H9 (cell line): ENCODE measurements around the gene CRYGD. TPM values are rescaled to one million over a fixed set of nuclear protein-coding genes. Genes with fewer than 3 reads are reported as not detected.

Source experiments
- DNase-seq: peaks from one replicate; pipeline ENCODE4 v3.0.0-alpha.2; 2017
- H2AFZ ChIP-seq: one replicate; pipeline ENCODE4 v1.6.1; 2013; ENCODE audit warnings: mild to moderate bottlenecking, low read length, control low read depth, moderate library complexity
- H2AK5ac ChIP-seq: 2 replicates; pipeline ENCODE4 v1.6.1; 2013; ENCODE audit warnings: low read length, control low read depth, mixed read lengths; ENCODE audit not compliant: insufficient read length
- H2BK120ac ChIP-seq: one replicate; pipeline ENCODE4 v1.6.1; 2013; ENCODE audit warnings: low read depth, mild to moderate bottlenecking, low read length, control low read depth, inconsistent platforms; ENCODE audit not compliant: poor library complexity, severe bottlenecking
- H2BK12ac ChIP-seq: 2 replicates; pipeline ENCODE4 v1.6.1; 2013; ENCODE audit warnings: low read length, control low read depth, mixed read lengths, low read depth; ENCODE audit not compliant: insufficient read length
- H2BK15ac ChIP-seq: 2 replicates; pipeline ENCODE4 v1.6.1; 2013; ENCODE audit warnings: low read depth, low read length, control low read depth
- H2BK20ac ChIP-seq: one replicate; pipeline ENCODE4 v1.6.1; 2013; ENCODE audit warnings: low read depth, mild to moderate bottlenecking, low read length, control low read depth, inconsistent platforms; ENCODE audit not compliant: poor library complexity, severe bottlenecking
- H2BK5ac ChIP-seq: 2 replicates; pipeline ENCODE4 v1.6.1; 2013; ENCODE audit warnings: low read length, control low read depth, mixed read lengths; ENCODE audit not compliant: insufficient read length
- H3K14ac ChIP-seq: 2 replicates; pipeline ENCODE4 v1.6.1; 2013; ENCODE audit warnings: low read length, control low read depth; ENCODE audit not compliant: insufficient read depth
- H3K18ac ChIP-seq: 2 replicates; pipeline ENCODE4 v1.6.1; 2013; ENCODE audit warnings: low read depth, mild to moderate bottlenecking, mixed read lengths, low read length, control low read depth; ENCODE audit not compliant: insufficient read length
- H3K23ac ChIP-seq: 2 replicates; pipeline ENCODE4 v1.6.1; 2013; ENCODE audit warnings: low read length, control low read depth, mixed read lengths, low read depth; ENCODE audit not compliant: insufficient read length
- H3K23me2 ChIP-seq: 2 replicates; pipeline ENCODE4 v1.6.1; 2013; ENCODE audit warnings: low read depth, mild to moderate bottlenecking, mixed read lengths, low read length, control low read depth; ENCODE audit not compliant: insufficient read length, poor library complexity, severe bottlenecking
- H3K27ac ChIP-seq: 2 replicates; pipeline ENCODE4 v1.5.1; 2013; ENCODE audit warnings: low read length, control low read depth, mixed read lengths, low read depth; ENCODE audit not compliant: insufficient read length
- H3K27me3 ChIP-seq: 2 replicates; pipeline ENCODE4 v1.6.1; 2013; ENCODE audit warnings: low read length, control low read depth, inconsistent platforms; ENCODE audit not compliant: insufficient read depth
- H3K4ac ChIP-seq: 2 replicates; pipeline ENCODE4 v1.6.1; 2013; ENCODE audit warnings: low read depth, mild to moderate bottlenecking, control low read depth, inconsistent platforms, low read length, moderate library complexity
- H3K4me1 ChIP-seq: 2 replicates; pipeline ENCODE4 v1.6.1; 2013; ENCODE audit warnings: low read length, control low read depth, inconsistent platforms; ENCODE audit not compliant: insufficient read depth
- H3K4me2 ChIP-seq: 2 replicates; pipeline ENCODE4 v1.6.1; 2013; ENCODE audit warnings: low read length, control low read depth, mixed read lengths; ENCODE audit not compliant: insufficient read length, insufficient read depth
- H3K56ac ChIP-seq: 2 replicates; pipeline ENCODE4 v1.6.1; 2013; ENCODE audit warnings: low read depth, mild to moderate bottlenecking, mixed read lengths, low read length, control low read depth; ENCODE audit not compliant: insufficient read length
- H3K79me1 ChIP-seq: 2 replicates; pipeline ENCODE4 v1.6.1; 2013; ENCODE audit warnings: low read depth, mild to moderate bottlenecking, moderate library complexity, low read length, control low read depth, inconsistent platforms; ENCODE audit not compliant: insufficient read depth, poor library complexity, severe bottlenecking
- H3K79me2 ChIP-seq: 2 replicates; pipeline ENCODE4 v1.6.1; 2013; ENCODE audit warnings: low read length, control low read depth, inconsistent platforms; ENCODE audit not compliant: insufficient read depth
- H3K9ac ChIP-seq: 2 replicates; pipeline ENCODE4 v1.6.1; 2013; ENCODE audit warnings: low read length, control low read depth, mixed read lengths; ENCODE audit not compliant: insufficient read length; ENCODE audit errors: extremely low read depth
- H3K9me3 ChIP-seq: one replicate; pipeline ENCODE4 v1.6.1; 2013; ENCODE audit warnings: low read depth, low read length, inconsistent platforms; ENCODE audit not compliant: control insufficient read depth
- H3T11ph ChIP-seq: one replicate; pipeline ENCODE4 v1.6.1; 2013; ENCODE audit warnings: mild to moderate bottlenecking, low read length, control low read depth, inconsistent platforms
- H4K20me1 ChIP-seq: one replicate; pipeline ENCODE4 v1.6.1; 2013; ENCODE audit not compliant: control insufficient read depth, insufficient read length, insufficient read depth
- H4K5ac ChIP-seq: 2 replicates; pipeline ENCODE4 v1.6.1; 2013; ENCODE audit warnings: low read depth, mild to moderate bottlenecking, mixed read lengths, low read length, control low read depth; ENCODE audit not compliant: insufficient read length
- H4K8ac ChIP-seq: replicated peaks from 2 replicates; pipeline ENCODE4 v1.6.1; 2013; ENCODE audit warnings: low read length, control low read depth, mixed read lengths, low read depth; ENCODE audit not compliant: insufficient read length
- H4K91ac ChIP-seq: 2 replicates; pipeline ENCODE4 v1.6.1; 2013; ENCODE audit warnings: low read depth, mild to moderate bottlenecking, moderate library complexity, mixed read lengths, low read length, control low read depth; ENCODE audit not compliant: insufficient read length
- H3K27ac Mint-ChIP-seq, 3 experiments: 2 replicates in 2 of 3; 3 replicates in 1 of 3; pipeline ENCODE4 v1.8.0; 2020 to 2021; ENCODE audit warnings: mixed read lengths in 3 of 3, mild to moderate bottlenecking in 1 of 3, moderate library complexity in 1 of 3
- H3K27me3 Mint-ChIP-seq: 2 replicates; pipeline ENCODE4 v1.8.0; 2021; ENCODE audit warnings: low read depth, mild to moderate bottlenecking, moderate library complexity, mixed read lengths
- H3K36me3 Mint-ChIP-seq, 3 experiments: 2 replicates in 2 of 3; 3 replicates in 1 of 3; pipeline ENCODE4 v1.8.0; 2020 to 2021; ENCODE audit warnings: low read depth in 3 of 3, mixed read lengths in 3 of 3; ENCODE audit not compliant: insufficient read depth in 1 of 3
- H3K4me1 Mint-ChIP-seq, 2 experiments: 2 replicates each; pipeline ENCODE4 v1.8.0; 2020; ENCODE audit warnings: mixed read lengths in 2 of 2
- H3K4me3 Mint-ChIP-seq, 2 experiments: 2 replicates in 1 of 2; 3 replicates in 1 of 2; pipeline ENCODE4 v1.8.0; 2020 to 2021; ENCODE audit warnings: mild to moderate bottlenecking in 2 of 2, mixed read lengths in 2 of 2, moderate library complexity in 1 of 2
- H3K9me3 Mint-ChIP-seq, 2 experiments: 2 replicates in 1 of 2; 3 replicates in 1 of 2; pipeline ENCODE4 v1.8.0; 2020; ENCODE audit warnings: mild to moderate bottlenecking in 2 of 2, mixed read lengths in 2 of 2, moderate library complexity in 1 of 2
- total RNA-seq: library from RNA; stranded (reverse); gene quantifications from 2 replicates; pipeline ENCODE4 v1.2.1, GENCODE V29; 2021
- TF ChIP-seq, protein P1 (sequence below): fragments of 200-600 bp; sonication (generic); conservative IDR thresholded peaks from 3 replicates; pipeline ENCODE4 v1.8.0; 2021; ENCODE audit warnings: antibody characterized with exemption, mild to moderate bottlenecking

CRYGD gene
- total RNA-seq, 1 experiment from 2014 or later, result not detected

DNA sequence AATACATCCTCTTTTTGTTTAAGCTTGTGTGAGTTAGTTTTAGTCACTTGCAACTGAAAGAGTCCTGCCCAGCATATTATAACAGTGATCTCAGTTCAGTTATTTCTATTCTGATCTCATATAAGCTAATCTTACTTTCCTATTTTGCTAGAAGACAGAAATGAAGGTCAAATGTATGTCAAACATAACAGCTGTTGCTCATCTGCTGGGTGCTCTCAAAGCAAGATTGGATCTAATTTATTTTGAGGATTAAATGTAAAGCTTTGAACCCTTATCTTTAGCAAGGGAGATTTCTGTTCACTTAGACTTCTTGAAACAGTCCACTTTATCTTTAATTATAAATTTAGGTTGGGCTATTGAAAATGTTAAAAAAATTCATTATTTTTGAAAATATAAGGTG, 31.2 kb downstream of the CRYGD start:
- Histone ChIP-seq H3K56ac (no peak overlapping the region), H3T11ph (no peak overlapping the region), H3K14ac (no peak overlapping the region), H2AK5ac (no peak overlapping the region), H2BK20ac (no peak overlapping the region), H2BK15ac (no peak overlapping the region), H3K9ac (no peak overlapping the region), H3K23me2 (no peaks in the 10 kb centered on the region), H3K4me2 (no peak overlapping the region), H4K91ac (no peak overlapping the region), H3K79me1 (no peaks in the 10 kb centered on the region), H3K27me3 (no peaks in the 10 kb centered on the region), H3K4ac (no peak overlapping the region), H3K18ac (no peak overlapping the region), H4K5ac (no peak overlapping the region), H3K23ac (no peak overlapping the region), H2AFZ (no peak overlapping the region), H4K20me1 (no peaks in the 10 kb centered on the region), H4K8ac (no peak overlapping the region), H3K9me3 (no peaks in the 10 kb centered on the region), H3K79me2 (no peaks in the 10 kb centered on the region), H2BK120ac (no peak overlapping the region), H3K27ac (no peak overlapping the region), H2BK5ac (no peak overlapping the region), H3K4me1 (no peaks in the 10 kb centered on the region; the same call in 1 of the 2 replicates), H2BK12ac (no peak overlapping the region)
- Mint-ChIP-seq H3K4me1 (no peaks in the 10 kb centered on the region), H3K27ac (no peak overlapping the region), H3K9me3 (peaks cover 0 to 5% of the 10 kb centered on the region in 2 experiments; a peak in 1 of 5 replicates), H3K36me3 (no peaks in the 10 kb centered on the region; a peak in 2 of 7 replicates), H3K4me3 (no peak overlapping the region), H3K27me3 (no peaks in the 10 kb centered on the region)
- TF ChIP-seq, protein P1, sequence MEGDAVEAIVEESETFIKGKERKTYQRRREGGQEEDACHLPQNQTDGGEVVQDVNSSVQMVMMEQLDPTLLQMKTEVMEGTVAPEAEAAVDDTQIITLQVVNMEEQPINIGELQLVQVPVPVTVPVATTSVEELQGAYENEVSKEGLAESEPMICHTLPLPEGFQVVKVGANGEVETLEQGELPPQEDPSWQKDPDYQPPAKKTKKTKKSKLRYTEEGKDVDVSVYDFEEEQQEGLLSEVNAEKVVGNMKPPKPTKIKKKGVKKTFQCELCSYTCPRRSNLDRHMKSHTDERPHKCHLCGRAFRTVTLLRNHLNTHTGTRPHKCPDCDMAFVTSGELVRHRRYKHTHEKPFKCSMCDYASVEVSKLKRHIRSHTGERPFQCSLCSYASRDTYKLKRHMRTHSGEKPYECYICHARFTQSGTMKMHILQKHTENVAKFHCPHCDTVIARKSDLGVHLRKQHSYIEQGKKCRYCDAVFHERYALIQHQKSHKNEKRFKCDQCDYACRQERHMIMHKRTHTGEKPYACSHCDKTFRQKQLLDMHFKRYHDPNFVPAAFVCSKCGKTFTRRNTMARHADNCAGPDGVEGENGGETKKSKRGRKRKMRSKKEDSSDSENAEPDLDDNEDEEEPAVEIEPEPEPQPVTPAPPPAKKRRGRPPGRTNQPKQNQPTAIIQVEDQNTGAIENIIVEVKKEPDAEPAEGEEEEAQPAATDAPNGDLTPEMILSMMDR, result no peak
- DNase-seq, result no peak
